K562 (cell line): ENCODE data around the gene SH3BP5. TPM values are rescaled to one million over a fixed set of nuclear protein-coding genes. Genes with fewer than 3 reads are reported as not detected.

Experiments
- ARID1B ChIP-seq: fragments of 450-650 bp; IDR thresholded peaks from 2 replicates; pipeline ENCODE4 v1.6.1; 2016; ENCODE audit warnings: antibody characterized with exemption, mild to moderate bottlenecking, inconsistent platforms
- CBX1 ChIP-seq: sonication (generic); IDR thresholded peaks from 2 replicates; pipeline ENCODE4 v1.6.1; 2016; ENCODE audit warnings: antibody characterized with exemption, low read depth, mild to moderate bottlenecking
- COPS2 ChIP-seq: fragments of 450-650 bp; conservative IDR thresholded peaks from 2 replicates; pipeline ENCODE4 v1.6.1; 2016; ENCODE audit warnings: mild to moderate bottlenecking, moderate library complexity
- CXXC5 ChIP-seq: fragments of 250-450 bp; sonication (Bioruptor Pico); IDR thresholded peaks from 2 replicates; pipeline ENCODE4 v1.8.0; 2022; ENCODE audit warnings: inconsistent platforms, mild to moderate bottlenecking, moderate library complexity
- ERF ChIP-seq: fragments of 450-650 bp; formaldehyde crosslinking; IDR thresholded peaks from 2 replicates; pipeline ENCODE4 v1.4.0; 2020; ENCODE audit warnings: mild to moderate bottlenecking, mixed read lengths
- GATAD2A ChIP-seq: fragments of 450-650 bp; IDR thresholded peaks from 2 replicates; pipeline ENCODE4 v1.6.1; 2017
- ILF3 ChIP-seq: fragments of 450-650 bp; IDR thresholded peaks from 2 replicates; pipeline ENCODE4 v1.6.1; 2018; ENCODE audit warnings: antibody characterized with exemption, mild to moderate bottlenecking, moderate library complexity, borderline replicate concordance
- MAFF ChIP-seq: IDR thresholded peaks from 2 replicates; pipeline ENCODE4 v1.6.1; 2012; ENCODE audit warnings: low read length, improper control_type of control experiment
- PRMT5 ChIP-seq: sonication (generic); formaldehyde crosslinking; IDR thresholded peaks from 2 replicates; pipeline ENCODE4 v1.5.0; 2020; ENCODE audit warnings: missing genetic modification reagents
- RB1 ChIP-seq: fragments of 450-650 bp; IDR thresholded peaks from 2 replicates; pipeline ENCODE4 v1.6.1; 2017; ENCODE audit warnings: low read depth, mild to moderate bottlenecking
- SRSF7 ChIP-seq: fragments of 200-400 bp; formaldehyde crosslinking; optimal IDR thresholded peaks from 2 replicates; pipeline ENCODE3; 2017; ENCODE audit warnings: mild to moderate bottlenecking, low read depth, low read length
- TCF7L2 ChIP-seq: fragments of 150-350 bp; IDR thresholded peaks from 2 replicates; pipeline ENCODE4 v1.6.1; 2016; ENCODE audit warnings: low read depth, mild to moderate bottlenecking, low read length, moderate library complexity
- TSC22D4 ChIP-seq: fragments of 450-650 bp; IDR thresholded peaks from 2 replicates; pipeline ENCODE4 v1.6.1; 2016; ENCODE audit warnings: missing genetic modification characterization, missing biosample characterization, control low read depth
- ZNF197 ChIP-seq: fragments of 200-800 bp; sonication (Bioruptor generic); IDR thresholded peaks from 2 replicates; pipeline ENCODE4 v1.6.1; 2016; ENCODE audit warnings: low read depth, missing genetic modification characterization, missing compliant biosample characterization
- polyA plus RNA-seq, 8 experiments: library from polyadenylated mRNA; depleted of rRNA in 4 of 8; stranded (reverse) in 5 of 8; unstranded in 3 of 8; fragments of >200 nt; fragmentation: Nextera tagmentation in 2 of 8; fragmentation: Illumina TruSeq in 1 of 8; extraction: Ambion mirVana in 2 of 8; extraction: Trizol in 1 of 8; gene quantifications; 2 replicates each; pipeline versions ENCODE4 v1.2.1 to v1.2.3, GENCODE V29; 2011 to 2014; ENCODE audit warnings: inconsistent platforms in 1 of 8, missing spikeins in 1 of 8
- total RNA-seq, 7 experiments: library from RNA; depleted of rRNA in 6 of 7; stranded (reverse); fragments of >200 nt in 6 of 7; fragmentation: Illumina TruSeq in 2 of 7; extraction: Trizol in 2 of 7; gene quantifications; 2 replicates each; pipeline versions ENCODE4 v1.2.1 to v1.2.3, GENCODE V29; 2011 to 2021; ENCODE audit warnings: low replicate concordance in 1 of 7
- TF ChIP-seq, protein P1 (sequence below): fragments of 250-450 bp; sonication (Bioruptor Pico); IDR thresholded peaks from 2 replicates; pipeline ENCODE4 v1.4.0; 2020; ENCODE audit warnings: mild to moderate bottlenecking, moderate library complexity
- TF ChIP-seq, protein P2 (sequence below): sonication (generic); formaldehyde crosslinking; IDR thresholded peaks from 2 replicates; pipeline ENCODE4 v1.8.1; 2023; ENCODE audit warnings: missing genetic modification reagents, mild to moderate bottlenecking, borderline replicate concordance
- TF ChIP-seq, protein P3 (sequence below): fragments of 150-350 bp; conservative IDR thresholded peaks from 2 replicates; pipeline ENCODE4 v1.6.1; 2014; ENCODE audit warnings: low read length
- TF ChIP-seq, protein P4 (sequence below): sonication (generic); formaldehyde crosslinking; IDR thresholded peaks from 2 replicates; pipeline ENCODE4 v1.5.0; 2020; ENCODE audit warnings: missing genetic modification reagents
- TF ChIP-seq, protein P5 (sequence below), 2 experiments: fragments of 250-450 bp in 1 of 2; fragments of 450-650 bp in 1 of 2; sonication (Bioruptor Pico) in 1 of 2; IDR thresholded peaks; 2 replicates each; pipeline versions ENCODE4 v1.6.1 to v1.8.0; 2016 to 2021; ENCODE audit warnings: mild to moderate bottlenecking in 2 of 2, moderate library complexity in 2 of 2, missing compliant biosample characterization in 1 of 2, missing genetic modification characterization in 1 of 2

SH3BP5 gene
- total and polyA plus RNA-seq, 9 of the 15 experiments (the other 6 are each of a cell fraction or from before 2014, with no cell fraction given), result 2.9 to 29.0 (median 14.9) TPM

DNA sequence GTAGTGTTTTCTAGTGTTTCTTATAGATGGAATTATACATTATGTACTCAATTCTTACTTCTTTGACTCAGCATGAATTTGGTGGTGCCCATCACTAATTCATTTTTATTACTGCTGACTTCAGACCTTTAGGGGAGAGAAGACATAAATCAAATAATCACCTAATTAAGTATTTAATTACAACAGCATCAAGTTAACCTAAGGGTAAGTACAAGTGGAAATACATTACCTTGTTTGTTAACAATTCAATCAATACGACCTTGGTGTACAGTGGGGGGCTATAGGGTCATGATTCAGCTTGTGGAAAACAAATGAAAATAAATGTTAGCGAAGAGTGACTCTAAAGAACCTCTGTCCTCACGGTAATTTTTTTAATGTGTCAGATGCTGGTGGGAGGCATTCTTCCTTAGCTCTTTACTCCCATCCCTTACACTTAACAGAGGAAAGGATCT, 126.9 kb downstream of the SH3BP5 start (continued):
- TF ChIP-seq, protein P1, sequence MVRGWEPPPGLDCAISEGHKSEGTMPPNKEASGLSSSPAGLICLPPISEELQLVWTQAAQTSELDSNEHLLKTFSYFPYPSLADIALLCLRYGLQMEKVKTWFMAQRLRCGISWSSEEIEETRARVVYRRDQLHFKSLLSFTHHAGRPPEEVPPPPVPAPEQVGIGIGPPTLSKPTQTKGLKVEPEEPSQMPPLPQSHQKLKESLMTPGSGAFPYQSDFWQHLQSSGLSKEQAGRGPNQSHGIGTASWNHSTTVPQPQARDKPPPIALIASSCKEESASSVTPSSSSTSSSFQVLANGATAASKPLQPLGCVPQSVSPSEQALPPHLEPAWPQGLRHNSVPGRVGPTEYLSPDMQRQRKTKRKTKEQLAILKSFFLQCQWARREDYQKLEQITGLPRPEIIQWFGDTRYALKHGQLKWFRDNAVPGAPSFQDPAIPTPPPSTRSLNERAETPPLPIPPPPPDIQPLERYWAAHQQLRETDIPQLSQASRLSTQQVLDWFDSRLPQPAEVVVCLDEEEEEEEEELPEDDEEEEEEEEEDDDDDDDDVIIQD, result no peak
- no peak for TF ChIP-seq ARID1B
- TF ChIP-seq, protein P2, sequence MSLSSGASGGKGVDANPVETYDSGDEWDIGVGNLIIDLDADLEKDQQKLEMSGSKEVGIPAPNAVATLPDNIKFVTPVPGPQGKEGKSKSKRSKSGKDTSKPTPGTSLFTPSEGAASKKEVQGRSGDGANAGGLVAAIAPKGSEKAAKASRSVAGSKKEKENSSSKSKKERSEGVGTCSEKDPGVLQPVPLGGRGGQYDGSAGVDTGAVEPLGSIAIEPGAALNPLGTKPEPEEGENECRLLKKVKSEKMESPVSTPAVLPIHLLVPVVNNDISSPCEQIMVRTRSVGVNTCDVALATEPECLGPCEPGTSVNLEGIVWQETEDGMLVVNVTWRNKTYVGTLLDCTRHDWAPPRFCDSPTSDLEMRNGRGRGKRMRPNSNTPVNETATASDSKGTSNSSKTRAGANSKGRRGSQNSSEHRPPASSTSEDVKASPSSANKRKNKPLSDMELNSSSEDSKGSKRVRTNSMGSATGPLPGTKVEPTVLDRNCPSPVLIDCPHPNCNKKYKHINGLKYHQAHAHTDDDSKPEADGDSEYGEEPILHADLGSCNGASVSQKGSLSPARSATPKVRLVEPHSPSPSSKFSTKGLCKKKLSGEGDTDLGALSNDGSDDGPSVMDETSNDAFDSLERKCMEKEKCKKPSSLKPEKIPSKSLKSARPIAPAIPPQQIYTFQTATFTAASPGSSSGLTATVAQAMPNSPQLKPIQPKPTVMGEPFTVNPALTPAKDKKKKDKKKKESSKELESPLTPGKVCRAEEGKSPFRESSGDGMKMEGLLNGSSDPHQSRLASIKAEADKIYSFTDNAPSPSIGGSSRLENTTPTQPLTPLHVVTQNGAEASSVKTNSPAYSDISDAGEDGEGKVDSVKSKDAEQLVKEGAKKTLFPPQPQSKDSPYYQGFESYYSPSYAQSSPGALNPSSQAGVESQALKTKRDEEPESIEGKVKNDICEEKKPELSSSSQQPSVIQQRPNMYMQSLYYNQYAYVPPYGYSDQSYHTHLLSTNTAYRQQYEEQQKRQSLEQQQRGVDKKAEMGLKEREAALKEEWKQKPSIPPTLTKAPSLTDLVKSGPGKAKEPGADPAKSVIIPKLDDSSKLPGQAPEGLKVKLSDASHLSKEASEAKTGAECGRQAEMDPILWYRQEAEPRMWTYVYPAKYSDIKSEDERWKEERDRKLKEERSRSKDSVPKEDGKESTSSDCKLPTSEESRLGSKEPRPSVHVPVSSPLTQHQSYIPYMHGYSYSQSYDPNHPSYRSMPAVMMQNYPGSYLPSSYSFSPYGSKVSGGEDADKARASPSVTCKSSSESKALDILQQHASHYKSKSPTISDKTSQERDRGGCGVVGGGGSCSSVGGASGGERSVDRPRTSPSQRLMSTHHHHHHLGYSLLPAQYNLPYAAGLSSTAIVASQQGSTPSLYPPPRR (CRISPR knock-in tag), result no peak
- TF ChIP-seq SRSF7, result no peak
- no peak for TF ChIP-seq TSC22D4 (tag)
- no peak for TF ChIP-seq PRMT5
- no peak for TF ChIP-seq TCF7L2
- no peak for TF ChIP-seq MAFF
- no peak for TF ChIP-seq ZNF197
- TF ChIP-seq GATAD2A, result no peak
- no peak for TF ChIP-seq ILF3
- TF ChIP-seq, protein P3, sequence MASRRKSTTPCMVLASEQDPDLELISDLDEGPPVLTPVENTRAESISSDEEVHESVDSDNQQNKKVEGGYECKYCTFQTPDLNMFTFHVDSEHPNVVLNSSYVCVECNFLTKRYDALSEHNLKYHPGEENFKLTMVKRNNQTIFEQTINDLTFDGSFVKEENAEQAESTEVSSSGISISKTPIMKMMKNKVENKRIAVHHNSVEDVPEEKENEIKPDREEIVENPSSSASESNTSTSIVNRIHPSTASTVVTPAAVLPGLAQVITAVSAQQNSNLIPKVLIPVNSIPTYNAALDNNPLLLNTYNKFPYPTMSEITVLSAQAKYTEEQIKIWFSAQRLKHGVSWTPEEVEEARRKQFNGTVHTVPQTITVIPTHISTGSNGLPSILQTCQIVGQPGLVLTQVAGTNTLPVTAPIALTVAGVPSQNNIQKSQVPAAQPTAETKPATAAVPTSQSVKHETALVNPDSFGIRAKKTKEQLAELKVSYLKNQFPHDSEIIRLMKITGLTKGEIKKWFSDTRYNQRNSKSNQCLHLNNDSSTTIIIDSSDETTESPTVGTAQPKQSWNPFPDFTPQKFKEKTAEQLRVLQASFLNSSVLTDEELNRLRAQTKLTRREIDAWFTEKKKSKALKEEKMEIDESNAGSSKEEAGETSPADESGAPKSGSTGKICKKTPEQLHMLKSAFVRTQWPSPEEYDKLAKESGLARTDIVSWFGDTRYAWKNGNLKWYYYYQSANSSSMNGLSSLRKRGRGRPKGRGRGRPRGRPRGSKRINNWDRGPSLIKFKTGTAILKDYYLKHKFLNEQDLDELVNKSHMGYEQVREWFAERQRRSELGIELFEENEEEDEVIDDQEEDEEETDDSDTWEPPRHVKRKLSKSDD, result no peak
- no peak for TF ChIP-seq CBX1
- TF ChIP-seq CXXC5, result no peak
- TF ChIP-seq ERF (CRISPR knock-in tag), result no peak
- TF ChIP-seq, protein P4, sequence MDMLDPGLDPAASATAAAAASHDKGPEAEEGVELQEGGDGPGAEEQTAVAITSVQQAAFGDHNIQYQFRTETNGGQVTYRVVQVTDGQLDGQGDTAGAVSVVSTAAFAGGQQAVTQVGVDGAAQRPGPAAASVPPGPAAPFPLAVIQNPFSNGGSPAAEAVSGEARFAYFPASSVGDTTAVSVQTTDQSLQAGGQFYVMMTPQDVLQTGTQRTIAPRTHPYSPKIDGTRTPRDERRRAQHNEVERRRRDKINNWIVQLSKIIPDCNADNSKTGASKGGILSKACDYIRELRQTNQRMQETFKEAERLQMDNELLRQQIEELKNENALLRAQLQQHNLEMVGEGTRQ (CRISPR knock-in tag), result no peak
- TF ChIP-seq COPS2, result no peak
- TF ChIP-seq, protein P5, sequence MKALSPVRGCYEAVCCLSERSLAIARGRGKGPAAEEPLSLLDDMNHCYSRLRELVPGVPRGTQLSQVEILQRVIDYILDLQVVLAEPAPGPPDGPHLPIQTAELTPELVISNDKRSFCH (CRISPR knock-in tag; IDR thresholded peaks at IDR 0.05), result no peak
- TF ChIP-seq, protein P5 (tag; IDR thresholded peaks at IDR 0.05), result no peak
- TF ChIP-seq RB1, result no peak
